ENCODE results near the gene ZNF319. TPM values are rescaled to one million over a fixed set of nuclear protein-coding genes. Genes with fewer than 3 reads are reported as not detected.

Gene ZNF319
- total and polyA plus RNA-seq, 2 of the 8 experiments (the other 6 are each of a cell fraction or from before 2014, with no cell fraction given), result 3.3 to 5.5 TPM

GRCh38 chr16:58026705-58027160, 26.3 kb upstream of the ZNF319 start (continued):
- no peak for TF ChIP-seq EGR1 (IDR thresholded peaks at IDR 0.05; ENCODE audit: borderline replicate concordance, low read depth, low read length)
